Stimulated activated CD8-positive, alpha-beta memory T cell treated with anti-CD3 and anti-CD28 coated beads, Interleukin-4, amount 100 ng/mL, for 24 hours (primary cell): ENCODE measurements around the gene TMEFF1.

Experiments
- DNase-seq: peaks from one replicate; pipeline ENCODE4 v3.0.0-alpha.2; 2020; ENCODE audit warnings: low read depth

TMEFF1 gene

GRCh38 chr9:100448266-100448665, 24.7 kb upstream of the TMEFF1 start:
- DNase-seq: no peak

- DNase-seq: no peak
Observed at GRCh38 chr9:100449420-100449819, 23.5 kb upstream of the TMEFF1 start.

- no peak for DNase-seq
Observed at GRCh38 chr9:100452894-100453293, 20.1 kb upstream of the TMEFF1 start.

- no peak for DNase-seq
Observed at GRCh38 chr9:100455470-100455869, 17.5 kb upstream of the TMEFF1 start.

DNA sequence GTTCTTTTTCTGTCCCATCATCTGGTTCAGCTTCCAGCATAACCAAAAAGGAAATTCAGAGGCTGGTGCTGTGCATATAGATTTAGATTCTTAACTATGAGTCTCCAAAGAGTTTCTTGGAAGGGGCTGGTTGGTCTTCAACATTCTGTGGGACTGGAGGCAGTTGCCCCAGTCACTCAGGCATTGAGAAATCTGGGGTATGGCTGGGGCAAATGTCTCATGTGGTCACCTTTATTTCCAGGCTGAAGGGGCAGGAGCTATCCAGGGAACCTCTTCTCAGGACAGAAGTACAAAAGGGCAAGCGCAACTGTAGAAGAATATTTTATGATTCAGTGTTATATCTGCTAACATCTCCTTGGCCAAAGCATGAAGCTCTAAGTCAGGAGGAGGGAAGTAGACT, 15.4 kb upstream of the TMEFF1 start:
- no peak for DNase-seq

- DNase-seq: no peak
Observed at GRCh38 chr9:100459963-100460362, 13.0 kb upstream of the TMEFF1 start.

DNA sequence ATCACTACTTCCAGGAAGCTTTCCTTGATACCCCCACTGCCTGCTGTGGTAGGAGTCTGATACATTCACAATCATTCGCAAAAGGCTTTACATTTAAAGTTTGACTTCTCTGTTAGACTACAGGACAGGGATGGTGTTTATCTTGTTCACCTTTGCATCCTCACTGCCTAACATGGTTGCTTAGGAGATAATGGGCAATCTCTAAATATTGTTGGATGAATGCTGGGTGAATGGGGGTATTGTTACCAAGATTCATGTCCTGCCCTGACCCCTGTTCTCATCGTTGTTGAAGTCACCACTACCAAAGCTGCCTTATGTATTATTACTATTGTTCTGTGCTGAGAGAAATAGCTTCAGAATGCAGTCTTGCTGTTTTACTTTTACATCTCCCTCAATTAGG, 7.7 kb upstream of the TMEFF1 start:
- no peak for DNase-seq

GRCh38 chr9:100465761-100466160, 7.2 kb upstream of the TMEFF1 start:
- no peak for DNase-seq

DNA sequence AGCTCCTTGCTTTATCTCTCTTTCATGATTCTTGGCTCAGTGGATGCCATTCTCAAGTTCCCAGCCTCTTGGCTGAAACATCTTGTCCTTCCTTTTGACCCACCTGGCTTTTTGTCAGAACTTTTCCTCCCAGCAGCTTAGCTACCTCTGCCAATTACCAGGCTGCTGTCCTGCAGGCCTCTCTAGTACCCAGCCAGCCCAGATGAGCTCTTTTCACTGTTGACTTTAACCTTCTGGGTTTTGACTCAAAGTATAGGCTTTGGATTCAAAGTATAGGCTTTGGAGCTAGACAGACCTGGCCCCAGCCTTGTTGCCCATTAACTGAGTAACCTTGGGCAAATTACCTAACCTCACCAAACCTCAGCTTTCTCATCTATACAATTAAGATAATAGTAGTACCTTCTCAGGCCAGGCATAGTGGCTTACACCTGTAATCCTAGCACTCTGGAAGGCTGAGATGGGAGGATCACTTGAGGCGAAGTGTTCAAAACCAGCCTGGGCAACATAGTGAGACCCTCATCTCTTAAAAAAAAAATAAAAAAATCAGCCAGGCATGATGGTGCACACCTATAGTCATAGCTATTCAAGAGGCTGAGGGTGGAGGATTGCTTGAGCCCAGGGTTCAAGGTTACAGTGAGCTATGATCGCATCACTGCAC, 6.6 kb upstream of the TMEFF1 start:
- no peak for DNase-seq

DNA sequence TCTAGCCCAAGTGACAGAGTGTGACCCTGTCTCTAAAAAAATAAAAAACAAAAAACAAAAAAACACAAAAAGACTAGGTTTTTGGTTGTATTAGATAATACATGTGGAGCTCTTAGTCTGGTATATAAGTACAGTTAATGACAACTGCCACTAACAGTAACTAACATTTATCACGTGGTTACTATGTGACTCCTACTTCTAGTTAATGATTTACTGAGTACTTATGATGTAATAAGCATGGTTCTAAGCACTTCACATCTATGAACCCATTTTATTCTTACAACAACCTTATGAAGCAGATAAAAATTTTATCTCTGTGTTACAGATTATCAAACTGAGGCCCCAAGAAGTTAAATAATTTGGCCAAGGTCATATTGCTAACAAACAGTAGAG, 6.1 kb upstream of the TMEFF1 start:
- no peak for DNase-seq

GRCh38 chr9:100468041-100468440, 4.9 kb upstream of the TMEFF1 start:
- no peak for DNase-seq

DNA sequence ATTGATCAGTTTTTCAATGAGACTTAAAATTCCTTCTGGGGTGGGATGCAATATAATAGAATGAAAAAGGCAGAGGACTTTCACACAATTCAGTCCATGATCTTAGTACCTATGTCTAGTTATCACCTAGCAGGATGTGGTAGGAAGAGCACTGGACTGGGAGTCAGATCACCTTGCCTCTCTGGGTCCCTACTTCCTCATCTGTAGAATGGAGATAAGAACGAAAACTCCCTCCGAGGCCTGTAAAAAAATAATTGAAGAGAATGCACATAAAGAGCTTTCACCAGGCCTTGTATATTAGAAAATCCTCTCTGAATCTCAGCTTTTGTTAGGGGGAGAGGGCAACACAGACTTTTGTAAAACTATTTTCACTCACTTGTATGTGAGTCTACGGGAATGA, 681 bp upstream of the TMEFF1 start:
- DNase-seq: no peak

- DNase-seq: no peak
Observed at GRCh38 chr9:100473276-100474081, 530 bp downstream of the TMEFF1 start.

DNA sequence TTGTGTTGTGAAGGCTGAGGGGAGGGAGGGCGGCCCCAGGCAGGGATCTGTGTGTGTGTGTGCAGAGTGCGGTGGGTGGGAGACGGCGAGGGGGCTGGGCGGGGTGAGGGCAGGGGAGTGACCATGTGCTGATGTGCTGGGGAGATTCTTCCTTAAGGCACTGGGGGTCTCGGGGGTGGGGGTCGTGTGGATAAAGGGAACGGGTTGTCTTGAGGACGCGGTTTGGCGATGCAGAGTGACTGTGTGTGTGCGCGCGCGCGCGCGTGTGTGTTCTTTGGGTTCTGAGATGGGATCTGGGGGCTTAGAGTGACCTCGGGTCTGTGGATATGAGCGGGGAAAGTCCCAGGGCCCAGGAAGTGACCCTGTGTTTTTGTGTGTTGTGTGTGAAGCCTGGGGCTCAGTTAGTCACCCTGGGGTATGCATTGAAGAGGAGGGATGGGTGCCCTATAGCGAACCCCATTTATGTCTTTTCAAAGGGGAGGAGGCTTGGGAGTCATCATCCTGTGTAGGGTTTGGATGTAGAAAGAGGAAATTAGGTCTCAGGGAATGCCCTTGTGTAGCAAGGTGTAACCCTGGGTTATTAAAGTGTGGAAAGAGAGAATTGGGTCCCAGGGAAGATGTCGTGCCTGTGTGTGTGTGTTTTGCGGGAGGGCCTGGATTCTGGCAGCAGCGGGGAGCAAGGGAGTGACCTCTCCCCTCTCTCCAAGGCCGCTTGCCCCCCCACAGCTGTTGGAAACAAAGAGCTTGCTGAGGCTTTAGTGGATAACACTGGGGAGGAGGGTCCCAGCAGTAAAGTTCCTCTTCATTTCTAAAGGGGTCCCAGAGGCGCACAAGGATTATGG, 1.4 kb downstream of the TMEFF1 start:
- DNase-seq: no peak

DNA sequence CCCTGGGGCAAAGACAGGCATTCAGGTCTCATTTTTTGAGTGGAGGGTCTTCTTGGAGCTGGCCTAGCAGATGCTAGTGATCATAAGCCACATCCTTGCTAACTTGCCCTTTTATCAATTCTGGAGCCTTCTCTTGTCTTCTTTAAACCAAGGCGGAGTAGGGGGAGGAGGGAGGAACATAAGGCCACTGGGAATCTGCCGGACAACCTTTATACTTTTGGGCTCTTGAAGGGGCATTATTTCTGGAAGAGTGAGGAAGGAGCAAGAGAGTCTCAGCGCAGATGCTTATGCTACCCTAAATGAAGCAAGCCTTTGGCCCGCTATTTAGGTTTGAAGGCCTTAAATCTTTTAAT, 2.0 kb downstream of the TMEFF1 start:
- DNase-seq: no peak

DNA sequence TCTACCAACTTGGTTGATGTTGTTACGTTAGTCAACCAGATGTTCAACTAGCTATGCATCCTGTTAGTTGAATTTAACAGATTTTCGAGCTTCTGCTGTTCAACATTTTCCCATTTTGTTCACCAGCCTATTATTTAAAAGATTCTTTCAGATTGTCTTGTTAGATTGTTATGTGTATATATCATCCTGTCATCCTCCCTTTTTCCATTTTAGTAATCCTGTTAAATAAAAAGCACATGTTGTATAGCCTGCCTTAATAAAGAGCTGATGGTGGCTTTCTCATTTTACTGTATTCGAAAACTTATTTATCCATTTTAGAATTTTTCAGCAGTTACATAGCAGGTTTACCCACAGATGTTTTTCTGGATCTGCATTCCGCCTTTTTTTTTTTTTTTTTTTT, 4.3 kb downstream of the TMEFF1 start:
- no peak for DNase-seq

- DNase-seq: no peak
Observed at GRCh38 chr9:100478192-100478591, 5.2 kb downstream of the TMEFF1 start.

DNA sequence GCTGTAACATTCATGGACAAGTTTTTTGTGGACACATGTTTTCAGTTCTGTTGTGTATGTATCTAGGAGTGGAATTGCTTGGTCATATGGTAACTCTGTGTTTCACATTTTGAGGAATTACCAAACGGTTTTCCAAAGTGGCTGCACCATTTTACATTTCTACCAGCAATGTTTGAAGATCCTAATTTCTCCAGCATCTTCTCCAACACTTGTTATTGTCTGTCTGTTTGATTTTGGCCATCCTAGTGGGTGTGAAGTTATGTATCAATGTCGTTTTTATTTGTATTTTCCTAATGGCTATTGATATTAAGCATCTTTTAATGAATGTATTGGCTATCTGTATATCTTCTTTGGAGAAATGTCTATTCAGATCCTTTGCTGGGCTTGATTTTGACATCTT, 6.9 kb downstream of the TMEFF1 start:
- no peak for DNase-seq

DNA sequence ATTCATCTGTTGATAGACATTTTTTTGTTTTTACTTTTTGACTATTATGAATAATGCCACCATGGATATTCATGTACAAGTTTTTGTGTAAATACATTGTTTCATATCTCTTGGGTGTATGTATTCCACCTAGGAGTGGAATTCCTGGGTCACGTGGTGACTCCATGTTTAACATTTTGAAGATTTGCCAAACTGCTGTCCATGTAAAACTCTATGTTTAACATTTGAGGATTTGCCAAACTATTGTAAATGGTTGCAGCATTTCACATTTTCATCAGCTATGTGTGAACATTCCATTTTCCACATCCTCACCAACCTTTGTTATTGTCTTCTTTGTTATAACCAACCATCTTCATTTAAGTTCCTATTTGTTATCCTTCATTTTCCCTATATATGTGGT, 12.2 kb downstream of the TMEFF1 start:
- DNase-seq: no peak

DNA sequence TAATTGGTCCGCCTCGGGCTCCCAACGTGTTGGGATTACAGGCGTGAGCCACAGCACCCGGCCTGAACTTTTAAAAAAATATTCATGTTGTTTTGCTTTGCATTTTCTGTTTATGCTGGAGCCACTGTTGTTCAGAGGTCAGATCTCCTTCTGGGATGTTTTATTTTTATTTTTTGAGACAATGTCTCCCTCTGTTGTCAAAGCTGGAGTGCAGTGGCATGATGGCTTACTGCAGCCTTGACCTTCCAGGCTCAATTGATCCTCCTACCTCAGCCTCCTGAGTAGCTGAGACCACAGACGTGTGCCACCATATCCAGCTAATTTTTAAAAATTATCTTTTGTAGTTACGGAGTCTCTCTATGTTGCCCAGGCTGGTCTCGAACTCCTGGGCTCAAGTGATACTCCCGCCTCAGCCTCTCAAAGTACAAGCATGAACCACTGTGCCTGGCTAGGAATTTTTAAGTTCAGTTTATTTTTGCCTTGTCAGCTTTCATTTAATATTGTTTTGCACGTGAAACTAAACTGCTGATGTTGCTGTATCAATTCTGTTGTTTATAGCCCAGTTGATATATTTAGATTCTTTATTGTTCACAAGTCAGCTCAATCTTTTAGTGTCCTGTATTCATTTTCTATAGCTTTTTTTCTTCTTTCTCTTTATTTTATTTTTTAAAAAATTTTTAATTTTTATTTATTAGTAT, 13.7 kb downstream of the TMEFF1 start:
- DNase-seq: no peak

GRCh38 chr9:100488177-100488576, 15.2 kb downstream of the TMEFF1 start:
- no peak for DNase-seq

GRCh38 chr9:100489836-100490235, 16.9 kb downstream of the TMEFF1 start:
- DNase-seq: no peak
